ENCODE measurements around the gene SCCPDH.

DNA sequence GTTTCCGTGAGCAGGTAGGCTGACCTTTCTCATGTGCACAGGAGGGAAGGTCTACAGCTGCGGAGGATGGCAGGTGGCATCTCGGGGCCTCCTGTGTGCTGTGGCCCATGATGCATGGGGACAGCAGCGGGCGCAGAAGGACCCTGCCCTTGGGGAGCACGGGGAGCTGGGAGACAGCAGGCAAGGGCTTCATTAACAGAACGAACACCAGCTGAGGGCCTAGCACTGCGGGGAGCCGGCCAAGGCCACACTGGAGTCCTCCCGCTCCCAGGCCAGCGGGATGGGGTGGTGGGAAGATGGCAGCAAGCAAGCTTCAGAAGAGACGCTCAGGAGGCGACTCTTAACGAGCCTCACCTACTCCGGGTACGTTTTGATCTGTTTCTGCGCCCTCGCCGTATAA lies 66.6 kb downstream of the SCCPDH start:
- TF ChIP-seq POLR2A (IDR thresholded peaks at IDR 0.05) = no peak
- TF ChIP-seq, protein P1, sequence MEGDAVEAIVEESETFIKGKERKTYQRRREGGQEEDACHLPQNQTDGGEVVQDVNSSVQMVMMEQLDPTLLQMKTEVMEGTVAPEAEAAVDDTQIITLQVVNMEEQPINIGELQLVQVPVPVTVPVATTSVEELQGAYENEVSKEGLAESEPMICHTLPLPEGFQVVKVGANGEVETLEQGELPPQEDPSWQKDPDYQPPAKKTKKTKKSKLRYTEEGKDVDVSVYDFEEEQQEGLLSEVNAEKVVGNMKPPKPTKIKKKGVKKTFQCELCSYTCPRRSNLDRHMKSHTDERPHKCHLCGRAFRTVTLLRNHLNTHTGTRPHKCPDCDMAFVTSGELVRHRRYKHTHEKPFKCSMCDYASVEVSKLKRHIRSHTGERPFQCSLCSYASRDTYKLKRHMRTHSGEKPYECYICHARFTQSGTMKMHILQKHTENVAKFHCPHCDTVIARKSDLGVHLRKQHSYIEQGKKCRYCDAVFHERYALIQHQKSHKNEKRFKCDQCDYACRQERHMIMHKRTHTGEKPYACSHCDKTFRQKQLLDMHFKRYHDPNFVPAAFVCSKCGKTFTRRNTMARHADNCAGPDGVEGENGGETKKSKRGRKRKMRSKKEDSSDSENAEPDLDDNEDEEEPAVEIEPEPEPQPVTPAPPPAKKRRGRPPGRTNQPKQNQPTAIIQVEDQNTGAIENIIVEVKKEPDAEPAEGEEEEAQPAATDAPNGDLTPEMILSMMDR (IDR thresholded peaks at IDR 0.05) = no peak
